Panc1 (cell line): Measurements from ENCODE around the gene TMEM200B. TPM values are rescaled to one million over a fixed set of nuclear protein-coding genes. Genes with fewer than 3 reads are reported as not detected.
A peak's percentile ranks its signal among the peaks of the same experiment; 100 is the strongest.

ENCODE experiments used
- ATAC-seq: fragments of 200-7000 bp; cut with Tn5 transposase; 2 replicates; pipeline ENCODE4 v1.9.1; 2020; ENCODE audit warnings: mild to moderate bottlenecking, moderate library complexity
- BruUV-seq: library from RNA; stranded (reverse); fragments of 400-500 nt; replicated peaks from 2 replicates; lab custom pipeline; 2021; lab: Mats Ljungman, UMichigan
- CTCF ChIA-PET: fragments of 300-600 bp; sonication (Branson Sonifier 250); formaldehyde crosslinking; loops from one replicate; lab custom pipeline; 2022; ENCODE audit warnings: antibody characterized with exemption; lab: Charles Lee
- POLR2A ChIA-PET: fragments of 300-600 bp; sonication (Branson Sonifier 250); formaldehyde crosslinking; loops from one replicate; lab custom pipeline; 2022; ENCODE audit warnings: antibody characterized with exemption; lab: Charles Lee
- DNase-seq: peaks from one replicate; pipeline ENCODE4 v3.0.0-alpha.2; 2010; ENCODE audit warnings: low read depth, low spot score
- H3K27ac ChIP-seq: 2 replicates; pipeline ENCODE4 v1.5.1; 2011; ENCODE audit warnings: mild to moderate bottlenecking, low read length, inconsistent platforms
- H3K27me3 ChIP-seq: fragments of 200-500 bp; sonication (Bioruptor generic); 2 replicates; pipeline ENCODE4 v1.6.0; 2014; ENCODE audit warnings: low read length, inconsistent platforms; ENCODE audit not compliant: control insufficient read depth, insufficient read depth
- H3K36me3 ChIP-seq: fragments of 200-500 bp; sonication (Bioruptor generic); 2 replicates; pipeline ENCODE4 v1.5.1; 2014; ENCODE audit warnings: inconsistent platforms, mild to moderate bottlenecking, low read length, moderate library complexity; ENCODE audit not compliant: control insufficient read depth, insufficient read depth
- H3K4me1 ChIP-seq: 2 replicates; pipeline ENCODE4 v1.5.1; 2011; ENCODE audit warnings: inconsistent platforms, mild to moderate bottlenecking, low read length, moderate library complexity; ENCODE audit not compliant: control insufficient read depth, insufficient read depth
- H3K4me3 ChIP-seq, 2 experiments: 2 replicates each; pipeline ENCODE4 v1.5.1; 2011 to 2012; ENCODE audit warnings: low read depth in 2 of 2, low read length in 2 of 2, mild to moderate bottlenecking in 2 of 2, inconsistent platforms in 1 of 2, moderate library complexity in 1 of 2
- H3K9me3 ChIP-seq: fragments of 200-500 bp; sonication (Bioruptor generic); 2 replicates; pipeline ENCODE4 v1.5.1; 2014; ENCODE audit warnings: low read depth, mild to moderate bottlenecking, inconsistent platforms, low read length, moderate library complexity; ENCODE audit not compliant: control insufficient read depth, insufficient read depth
- CTCF ChIP-seq: fragments of 450-650 bp; IDR thresholded peaks from 2 replicates; pipeline ENCODE4 v1.5.1; 2017; ENCODE audit warnings: mild to moderate bottlenecking
- POLR2AphosphoS5 ChIP-seq: IDR thresholded peaks from 2 replicates; pipeline ENCODE4 v1.6.1; 2012; ENCODE audit warnings: mild to moderate bottlenecking, low read depth, low read length, moderate library complexity
- REST ChIP-seq, 2 experiments: IDR thresholded peaks; 2 replicates each; pipeline ENCODE4 v1.6.1; 2011 to 2012; ENCODE audit warnings: low read depth in 2 of 2, control low read depth in 1 of 2, low read length in 1 of 2, mild to moderate bottlenecking in 1 of 2, moderate library complexity in 1 of 2; ENCODE audit not compliant: insufficient read depth in 1 of 2
- SIN3A ChIP-seq: IDR thresholded peaks from 2 replicates; pipeline ENCODE4 v1.6.1; 2012; ENCODE audit warnings: low read depth, mild to moderate bottlenecking, low read length, moderate library complexity, borderline replicate concordance; ENCODE audit not compliant: insufficient read depth
- TCF7L2 ChIP-seq: IDR thresholded peaks from 2 replicates; pipeline ENCODE4 v1.6.1; 2011; ENCODE audit warnings: mild to moderate bottlenecking, low read depth, low read length, inconsistent platforms
- in situ Hi-C: cut with HindIII; loops from 2 replicates; pipeline ENCODE4 v1.10.0; 2016; ENCODE audit warnings: low sequenced_read_pairs, low pct_unique_long_range_greater_than_20kb
- intact Hi-C: fragments of 100-400 bp; cut with micrococcal nuclease; formaldehyde crosslinking; loops from one replicate; pipeline ENCODE4 v1.10.0; 2022; ENCODE audit not compliant: unreplicated experiment
- total RNA-seq: library from RNA; stranded (reverse); gene quantifications from one replicate; pipeline ENCODE4 v1.2.1, GENCODE V29; 2021; ENCODE audit not compliant: unreplicated experiment

Gene TMEM200B
- total RNA-seq, 1 experiment from 2014 or later = 2.1 TPM

- intact Hi-C loops (no loop called here), in situ Hi-C loops (no loop called here)
- DNase-seq (no peak), ATAC-seq (peak; percentile 45; the same call in 1 of the 2 replicates)
- POLR2A ChIA-PET = interaction anchor here (0.6 to 1.1 kb wide), 2 partner anchors 10 to 574 kb away, joined by 8 to 12 read pairs; partner anchors contain the start of gene SRSF4
- CTCF ChIA-PET = no interaction called here
- Histone ChIP-seq H3K36me3 (peaks cover 2% of the 10 kb centered on the region; the same call in 1 of the 2 replicates), H3K4me1 (peaks cover 10% of the 10 kb centered on the region; the same call in 1 of the 2 replicates), H3K27ac (no peak overlapping the region), H3K27me3 (no peaks in the 10 kb centered on the region), H3K4me3 (no peak overlapping the region), H3K9me3 (no peaks in the 10 kb centered on the region)
- no TSS peak for BruUV-seq
- TF ChIP-seq SIN3A = no peak
- TF ChIP-seq POLR2AphosphoS5 = no peak
- no peak for TF ChIP-seq REST (IDR thresholded peaks at IDR 0.05; ENCODE audit: insufficient read depth in 1 of 2, low read depth in 2 of 2, low read length in 1 of 2)
- TF ChIP-seq TCF7L2 = no peak
- TF ChIP-seq CTCF = no peak
These were observed 47.4 kb upstream of the TMEM200B start for GRCh38 chr1:29171089-29171488.

GRCh38 chr1:29169976-29170375, 46.3 kb upstream of the TMEM200B start:
- ATAC-seq = no peak

More at GRCh38 chr1:29169976-29170375, 46.3 kb upstream of the TMEM200B start:
- TF ChIP-seq CTCF (no peak), TCF7L2 (no peak), SIN3A (no peak), REST (IDR thresholded peaks at IDR 0.05; ENCODE audit: insufficient read depth in 1 of 2, low read depth in 2 of 2, low read length in 1 of 2) (no peak), POLR2AphosphoS5 (no peak)
- ChIA-PET POLR2A (interaction anchor here (0.7 kb wide), 1 partner anchor 123 kb away, joined by 3 read pairs; no protein-coding TSS in a partner anchor), CTCF (no interaction called here)
- peaks cover 2% of the 10 kb centered on the region; the same call in 1 of the 2 replicates for H3K36me3 ChIP-seq
- no peak overlapping the region for H3K27ac ChIP-seq
- peaks cover 10% of the 10 kb centered on the region; the same call in 1 of the 2 replicates for H3K4me1 ChIP-seq
- no peak overlapping the region for H3K4me3 ChIP-seq
- no TSS peak for BruUV-seq
- no peaks in the 10 kb centered on the region for H3K9me3 ChIP-seq
- in situ Hi-C loops = no loop called here
- DNase-seq = no peak
- no peaks in the 10 kb centered on the region for H3K27me3 ChIP-seq
- intact Hi-C loops = no loop called here
